HCT116 (cell line): Measurements from ENCODE around the gene TRMT2A. TPM values are rescaled to one million over a fixed set of nuclear protein-coding genes. Genes with fewer than 3 reads are reported as not detected.

Source experiments
- ATAC-seq: fragments of 200-7000 bp; cut with Tn5 transposase; 2 replicates; pipeline ENCODE4 v1.9.1; 2020; ENCODE audit warnings: mild to moderate bottlenecking, moderate library complexity
- BruUV-seq: library from RNA; stranded (reverse); fragments of 400-500 nt; replicated peaks from 2 replicates; lab custom pipeline; 2021; lab: Mats Ljungman, UMichigan
- CTCF ChIA-PET: fragments of 300-600 bp; sonication (Branson Sonifier 250); formaldehyde crosslinking; loops from one replicate; lab custom pipeline; 2021; ENCODE audit warnings: antibody characterized with exemption; lab: Charles Lee
- POLR2A ChIA-PET: fragments of 300-600, 350-600 bp; sonication (Branson Sonifier 250); formaldehyde crosslinking; loops from one replicate; lab custom pipeline; 2021; ENCODE audit warnings: antibody characterized with exemption; lab: Charles Lee
- RAD21 ChIA-PET, 2 experiments: fragments of 300-600 bp; sonication (Branson Sonifier 250); formaldehyde crosslinking; loops; one replicate each; lab custom pipeline; 2023; ENCODE audit warnings: low total read pairs in 2 of 2; ENCODE audit not compliant: uncharacterized antibody in 2 of 2, unreplicated experiment in 2 of 2, low non-redundant PET in 1 of 2; lab: Charles Lee
- DNase-seq: peaks from one replicate; pipeline ENCODE4 v3.0.0-alpha.2; 2010; ENCODE audit warnings: low read depth, low spot score
- H2AFZ ChIP-seq: fragments of 200-600 bp; shearing (Covaris generic), sonication (generic); 2 replicates; pipeline ENCODE4 v1.6.1; 2017; ENCODE audit warnings: low read depth, mixed run types, mixed read lengths, antibody characterized with exemption, low read length; ENCODE audit not compliant: poor library complexity, severe bottlenecking
- H3K27ac ChIP-seq: 2 replicates; pipeline ENCODE4 v1.5.1; 2012; ENCODE audit warnings: low read depth, low read length
- H3K27me3 ChIP-seq: fragments of 200-600 bp; sonication (generic); 2 replicates; pipeline ENCODE4 v1.6.1; 2016; ENCODE audit warnings: mixed run types, low read length, mixed read lengths; ENCODE audit not compliant: insufficient read depth
- H3K36me3 ChIP-seq, 2 experiments: fragments of 200-500 bp in 1 of 2; fragments of 200-600 bp in 1 of 2; sonication (Bioruptor generic) in 1 of 2; sonication (generic) in 1 of 2; 2 replicates each; pipeline versions ENCODE4 v1.5.1 to v1.6.1; 2014 to 2016; ENCODE audit warnings: low read length in 2 of 2, inconsistent platforms in 1 of 2, mixed read lengths in 1 of 2, mixed run types in 1 of 2; ENCODE audit not compliant: insufficient read depth in 2 of 2, control insufficient read depth in 1 of 2
- H3K4me1 ChIP-seq, 2 experiments: fragments of 200-600 bp in 1 of 2; sonication (generic) in 1 of 2; 2 replicates each; pipeline versions ENCODE4 v1.5.1 to v1.6.1; 2012 to 2017; ENCODE audit warnings: low read length in 2 of 2, inconsistent platforms in 1 of 2, mild to moderate bottlenecking in 1 of 2, mixed read lengths in 1 of 2, mixed run types in 1 of 2, moderate library complexity in 1 of 2; ENCODE audit not compliant: insufficient read depth in 2 of 2, control insufficient read depth in 1 of 2
- H3K4me2 ChIP-seq: fragments of 200-600 bp; sonication (generic); 2 replicates; pipeline ENCODE4 v1.6.1; 2017; ENCODE audit warnings: mixed run types, low read length, mixed read lengths
- H3K4me3 ChIP-seq, 2 experiments: fragments of 200-600 bp in 1 of 2; sonication (generic) in 1 of 2; replicated peaks in 1 of 2; 2 replicates each; pipeline ENCODE4 v1.5.1; 2011 to 2016; ENCODE audit warnings: low read length in 2 of 2, control low read depth in 1 of 2, low read depth in 1 of 2, mild to moderate bottlenecking in 1 of 2, mixed read lengths in 1 of 2, mixed run types in 1 of 2
- H3K79me2 ChIP-seq: fragments of 200-600 bp; sonication (generic); 2 replicates; pipeline ENCODE4 v1.6.1; 2017; ENCODE audit warnings: mild to moderate bottlenecking, mixed run types, low read length, moderate library complexity, mixed read lengths; ENCODE audit not compliant: insufficient read depth
- H3K9ac ChIP-seq: fragments of 200-600 bp; sonication (generic); 2 replicates; pipeline ENCODE4 v1.6.1; 2016; ENCODE audit warnings: low read length, mixed read lengths
- H3K9me2 ChIP-seq: fragments of 200-600 bp; sonication (generic), shearing (Covaris generic); 2 replicates; pipeline ENCODE4 v1.6.1; 2017; ENCODE audit warnings: mixed run types, mild to moderate bottlenecking, moderate library complexity; ENCODE audit not compliant: insufficient read depth
- H3K9me3 ChIP-seq, 2 experiments: fragments of 200-500 bp in 1 of 2; fragments of 200-600 bp in 1 of 2; sonication (Bioruptor generic) in 1 of 2; sonication (generic) in 1 of 2; 2 replicates each; pipeline ENCODE4 v1.6.1; 2014 to 2017; ENCODE audit warnings: low read length in 2 of 2, mixed read lengths in 2 of 2, inconsistent platforms in 1 of 2, low read depth in 1 of 2, mild to moderate bottlenecking in 1 of 2, mixed run types in 1 of 2, moderate library complexity in 1 of 2; ENCODE audit not compliant: control insufficient read depth in 1 of 2, insufficient read depth in 1 of 2
- H4K20me1 ChIP-seq: fragments of 200-600 bp; sonication (generic), shearing (Covaris generic); 2 replicates; pipeline ENCODE4 v1.6.1; 2017; ENCODE audit warnings: mixed run types, mild to moderate bottlenecking, moderate library complexity; ENCODE audit not compliant: insufficient read depth
- CEBPB ChIP-seq: IDR thresholded peaks from 2 replicates; pipeline ENCODE4 v1.6.1; 2012; ENCODE audit warnings: low read depth
- SP1 ChIP-seq: IDR thresholded peaks from 2 replicates; pipeline ENCODE4 v1.6.1; 2012; ENCODE audit warnings: low read depth
- SRF ChIP-seq: IDR thresholded peaks from 2 replicates; pipeline ENCODE4 v1.6.1; 2012; ENCODE audit warnings: low read depth
- YY1 ChIP-seq: IDR thresholded peaks from 2 replicates; pipeline ENCODE4 v1.6.1; 2011; ENCODE audit warnings: low read length, low read depth, moderate library complexity, mild to moderate bottlenecking; ENCODE audit not compliant: insufficient replicate concordance; ENCODE audit errors: extremely low read depth
- intact Hi-C: fragments of 100-400 bp; cut with micrococcal nuclease; formaldehyde crosslinking; loops from 2 replicates; pipeline ENCODE4 v1.10.0; 2022
- total RNA-seq: library from RNA; stranded (reverse); gene quantifications from one replicate; pipeline ENCODE4 v1.2.1, GENCODE V29; 2021; ENCODE audit not compliant: unreplicated experiment
- TF ChIP-seq, protein P1 (sequence below): IDR thresholded peaks from 2 replicates; pipeline ENCODE4 v1.6.1; 2012; ENCODE audit warnings: low read depth
- TF ChIP-seq, protein P2 (sequence below): IDR thresholded peaks from 2 replicates; pipeline ENCODE4 v1.6.1; 2012
- TF ChIP-seq, protein P3 (sequence below): IDR thresholded peaks from 2 replicates; pipeline ENCODE4 v1.6.1; 2011; ENCODE audit warnings: mild to moderate bottlenecking, low read length, moderate library complexity; ENCODE audit not compliant: insufficient replicate concordance; ENCODE audit errors: extremely low read depth
- TF ChIP-seq, protein P4 (sequence below): IDR thresholded peaks from 2 replicates; pipeline ENCODE4 v1.6.1; 2012

Gene TRMT2A
- total RNA-seq, 1 experiment from 2014 or later: 67.3 TPM

DNA sequence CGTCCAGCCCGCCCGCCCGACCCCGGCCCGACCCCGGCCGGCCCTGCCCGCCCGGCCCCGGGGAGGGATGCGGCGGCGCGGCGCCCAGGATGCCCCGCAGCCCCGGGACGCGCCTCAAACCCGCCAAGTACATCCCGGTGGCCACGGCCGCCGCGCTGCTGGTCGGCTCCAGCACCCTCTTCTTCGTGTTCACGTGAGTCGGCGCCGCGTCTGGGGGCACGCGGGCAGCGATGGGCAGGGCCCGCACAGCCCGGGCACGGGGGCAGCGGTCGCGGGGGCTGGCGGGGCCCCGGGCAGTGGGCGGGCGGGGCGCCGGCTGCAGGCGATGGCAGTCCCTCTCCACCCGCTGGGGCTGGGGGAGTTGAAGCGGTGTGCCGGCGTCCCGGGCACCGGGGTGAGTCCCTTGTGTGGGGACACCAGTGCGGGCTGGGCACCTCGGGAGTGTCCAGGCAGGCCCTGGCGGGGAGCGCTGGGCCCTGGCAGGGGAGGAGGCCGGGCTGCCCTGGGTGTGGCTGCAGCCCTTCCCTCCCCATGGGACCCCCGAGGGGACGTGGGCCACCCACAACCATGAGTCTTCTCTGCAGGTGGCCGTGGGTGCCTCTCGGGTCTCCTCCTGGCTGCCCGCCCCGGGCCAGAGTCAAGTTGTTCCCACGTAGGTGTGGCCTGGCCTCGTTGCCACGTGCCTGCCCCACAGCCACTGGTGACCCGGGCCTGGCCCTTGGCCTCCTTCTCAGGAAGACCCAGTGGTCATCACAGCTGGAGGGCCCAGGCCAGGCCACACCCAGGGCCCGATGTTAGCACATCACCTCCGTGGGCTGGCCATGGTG is 15.0 kb upstream of the TRMT2A start (continued):
- TF ChIP-seq, protein P1, sequence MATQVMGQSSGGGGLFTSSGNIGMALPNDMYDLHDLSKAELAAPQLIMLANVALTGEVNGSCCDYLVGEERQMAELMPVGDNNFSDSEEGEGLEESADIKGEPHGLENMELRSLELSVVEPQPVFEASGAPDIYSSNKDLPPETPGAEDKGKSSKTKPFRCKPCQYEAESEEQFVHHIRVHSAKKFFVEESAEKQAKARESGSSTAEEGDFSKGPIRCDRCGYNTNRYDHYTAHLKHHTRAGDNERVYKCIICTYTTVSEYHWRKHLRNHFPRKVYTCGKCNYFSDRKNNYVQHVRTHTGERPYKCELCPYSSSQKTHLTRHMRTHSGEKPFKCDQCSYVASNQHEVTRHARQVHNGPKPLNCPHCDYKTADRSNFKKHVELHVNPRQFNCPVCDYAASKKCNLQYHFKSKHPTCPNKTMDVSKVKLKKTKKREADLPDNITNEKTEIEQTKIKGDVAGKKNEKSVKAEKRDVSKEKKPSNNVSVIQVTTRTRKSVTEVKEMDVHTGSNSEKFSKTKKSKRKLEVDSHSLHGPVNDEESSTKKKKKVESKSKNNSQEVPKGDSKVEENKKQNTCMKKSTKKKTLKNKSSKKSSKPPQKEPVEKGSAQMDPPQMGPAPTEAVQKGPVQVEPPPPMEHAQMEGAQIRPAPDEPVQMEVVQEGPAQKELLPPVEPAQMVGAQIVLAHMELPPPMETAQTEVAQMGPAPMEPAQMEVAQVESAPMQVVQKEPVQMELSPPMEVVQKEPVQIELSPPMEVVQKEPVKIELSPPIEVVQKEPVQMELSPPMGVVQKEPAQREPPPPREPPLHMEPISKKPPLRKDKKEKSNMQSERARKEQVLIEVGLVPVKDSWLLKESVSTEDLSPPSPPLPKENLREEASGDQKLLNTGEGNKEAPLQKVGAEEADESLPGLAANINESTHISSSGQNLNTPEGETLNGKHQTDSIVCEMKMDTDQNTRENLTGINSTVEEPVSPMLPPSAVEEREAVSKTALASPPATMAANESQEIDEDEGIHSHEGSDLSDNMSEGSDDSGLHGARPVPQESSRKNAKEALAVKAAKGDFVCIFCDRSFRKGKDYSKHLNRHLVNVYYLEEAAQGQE: no peak
- TF ChIP-seq, protein P2, sequence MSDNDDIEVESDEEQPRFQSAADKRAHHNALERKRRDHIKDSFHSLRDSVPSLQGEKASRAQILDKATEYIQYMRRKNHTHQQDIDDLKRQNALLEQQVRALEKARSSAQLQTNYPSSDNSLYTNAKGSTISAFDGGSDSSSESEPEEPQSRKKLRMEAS: peak; percentile 78; the same call in 1 of the 2 replicates

DNA sequence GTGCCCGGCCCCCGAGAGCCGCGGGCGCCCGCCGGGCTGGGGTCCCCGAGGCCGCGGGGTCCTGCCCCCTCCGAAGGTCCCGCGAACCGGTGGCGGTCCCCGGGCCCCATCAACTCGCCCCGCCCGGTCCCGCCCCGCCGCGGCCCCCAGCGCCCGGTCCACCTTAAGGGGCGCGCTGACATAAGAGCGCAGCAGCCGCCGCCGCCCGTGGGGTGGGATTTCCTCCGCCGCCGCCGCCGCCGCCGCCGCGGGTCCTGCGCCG is 14.5 kb upstream of the TRMT2A start, which contains the start of gene ZDHHC8:
Gene ZDHHC8, plus strand, starts transcription at position 208 of the 262 bp plus-strand sequence. CDS start 144 bp downstream, outside the sequence.
- Histone ChIP-seq H3K9me2 (no peaks in the 10 kb centered on the region), H3K27me3 (no peaks in the 10 kb centered on the region), H3K9me3 (no peaks in the 10 kb centered on the region), H3K27ac (peak within 1 kb of the TSS; percentile 96), H3K36me3 (peaks cover 4 to 8% of the 10 kb centered on the region in 2 experiments; a peak in 2 of 4 replicates), H4K20me1 (no peaks in the 10 kb centered on the region), H3K4me3 (peak within 1 kb of the TSS; percentile 80 to 92), H2AFZ (no peak within 1 kb of the TSS), H3K9ac (peak within 1 kb of the TSS; percentile 89), H3K79me2 (peaks cover 48% of the 10 kb centered on the region), H3K4me1 (peaks cover 16 to 33% of the 10 kb centered on the region in 2 experiments; a peak in 3 of 4 replicates), H3K4me2 (peak within 1 kb of the TSS; percentile 96)
- BruUV-seq: no TSS peak
- DNase-seq: no peak
- ATAC-seq: peak; percentile 66
- ChIA-PET RAD21 (no interaction called here), CTCF (interaction anchor here (1.2 kb wide), 1 partner anchor 178 kb away, joined by 3 read pairs; no protein-coding TSS in a partner anchor), POLR2A (no interaction called here)
- intact Hi-C loops: no loop called here
- no peak for TF ChIP-seq CEBPB
- TF ChIP-seq, protein P1: no peak
- TF ChIP-seq, protein P3, sequence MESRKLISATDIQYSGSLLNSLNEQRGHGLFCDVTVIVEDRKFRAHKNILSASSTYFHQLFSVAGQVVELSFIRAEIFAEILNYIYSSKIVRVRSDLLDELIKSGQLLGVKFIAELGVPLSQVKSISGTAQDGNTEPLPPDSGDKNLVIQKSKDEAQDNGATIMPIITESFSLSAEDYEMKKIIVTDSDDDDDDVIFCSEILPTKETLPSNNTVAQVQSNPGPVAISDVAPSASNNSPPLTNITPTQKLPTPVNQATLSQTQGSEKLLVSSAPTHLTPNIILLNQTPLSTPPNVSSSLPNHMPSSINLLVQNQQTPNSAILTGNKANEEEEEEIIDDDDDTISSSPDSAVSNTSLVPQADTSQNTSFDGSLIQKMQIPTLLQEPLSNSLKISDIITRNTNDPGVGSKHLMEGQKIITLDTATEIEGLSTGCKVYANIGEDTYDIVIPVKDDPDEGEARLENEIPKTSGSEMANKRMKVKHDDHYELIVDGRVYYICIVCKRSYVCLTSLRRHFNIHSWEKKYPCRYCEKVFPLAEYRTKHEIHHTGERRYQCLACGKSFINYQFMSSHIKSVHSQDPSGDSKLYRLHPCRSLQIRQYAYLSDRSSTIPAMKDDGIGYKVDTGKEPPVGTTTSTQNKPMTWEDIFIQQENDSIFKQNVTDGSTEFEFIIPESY: no peak
- no peak for TF ChIP-seq YY1
- TF ChIP-seq, protein P4, sequence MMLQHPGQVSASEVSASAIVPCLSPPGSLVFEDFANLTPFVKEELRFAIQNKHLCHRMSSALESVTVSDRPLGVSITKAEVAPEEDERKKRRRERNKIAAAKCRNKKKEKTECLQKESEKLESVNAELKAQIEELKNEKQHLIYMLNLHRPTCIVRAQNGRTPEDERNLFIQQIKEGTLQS: no peak
- no peak for TF ChIP-seq SP1
- TF ChIP-seq, protein P2: no peak
- no peak for TF ChIP-seq SRF
